ENCODE results near the gene BANF1. TPM values are rescaled to one million over a fixed set of nuclear protein-coding genes. Genes with fewer than 3 reads are reported as not detected.

BANF1 gene
- total and polyA plus RNA-seq, 10 of the 15 experiments (the other 5 are each of a cell fraction or from before 2014, with no cell fraction given), result 99.0 to 574 (median 297) TPM

DNA sequence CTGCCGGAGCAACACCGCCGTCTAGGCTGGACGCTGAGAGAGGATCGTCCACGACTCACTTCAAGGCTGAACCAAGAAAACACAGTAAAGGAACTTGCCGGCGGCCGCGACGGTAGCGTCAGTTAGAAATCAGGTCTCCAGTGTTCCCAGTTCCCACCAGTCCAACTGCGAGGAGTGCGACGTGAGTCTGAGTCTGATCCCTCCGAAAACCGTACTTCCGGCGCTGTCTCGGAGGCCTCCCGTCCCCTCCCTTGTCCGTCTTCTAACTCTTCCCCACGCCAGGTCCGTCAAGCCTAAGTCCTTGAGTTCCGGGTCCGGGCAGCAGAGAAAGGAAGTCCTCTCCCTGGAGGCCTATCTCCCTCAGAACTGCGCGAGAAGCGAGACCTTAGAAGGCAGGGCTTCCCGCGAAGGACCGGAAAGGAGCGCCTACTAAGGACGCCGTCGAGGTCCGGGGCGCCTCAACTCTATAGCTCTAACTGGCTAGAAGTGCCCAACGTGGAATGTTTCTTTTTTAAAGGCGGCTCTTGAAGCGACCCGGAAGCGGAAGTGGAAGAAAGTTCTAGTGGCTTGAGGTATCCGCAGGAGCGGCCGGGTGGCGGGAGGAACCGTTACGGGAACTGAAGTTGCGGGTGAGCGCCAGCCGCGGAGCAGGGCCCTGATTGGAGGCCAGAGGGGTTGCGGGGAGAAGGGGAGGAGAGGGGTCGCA, at the start of gene BANF1, which contains the start of gene EIF1AD (continued):
- TF ChIP-seq, protein P1, sequence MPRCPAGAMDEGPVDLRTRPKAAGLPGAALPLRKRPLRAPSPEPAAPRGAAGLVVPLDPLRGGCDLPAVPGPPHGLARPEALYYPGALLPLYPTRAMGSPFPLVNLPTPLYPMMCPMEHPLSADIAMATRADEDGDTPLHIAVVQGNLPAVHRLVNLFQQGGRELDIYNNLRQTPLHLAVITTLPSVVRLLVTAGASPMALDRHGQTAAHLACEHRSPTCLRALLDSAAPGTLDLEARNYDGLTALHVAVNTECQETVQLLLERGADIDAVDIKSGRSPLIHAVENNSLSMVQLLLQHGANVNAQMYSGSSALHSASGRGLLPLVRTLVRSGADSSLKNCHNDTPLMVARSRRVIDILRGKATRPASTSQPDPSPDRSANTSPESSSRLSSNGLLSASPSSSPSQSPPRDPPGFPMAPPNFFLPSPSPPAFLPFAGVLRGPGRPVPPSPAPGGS (IDR thresholded peaks at IDR 0.05; ENCODE audit: borderline replicate concordance, insufficient read depth, low read depth, low read length, poor library complexity, severe bottlenecking), result no peak
- TF ChIP-seq CBX5 (IDR thresholded peaks at IDR 0.05; ENCODE audit: low read depth) (peak; percentile 95), TCF3 (IDR thresholded peaks at IDR 0.05; ENCODE audit: borderline replicate concordance, insufficient read depth, low read depth, low read length) (0 out of 2 replicates have a peak, but pooled peaks have one; percentile 2), RBBP5 (conservative IDR thresholded peaks at IDR 0.05) (no peak), STAT1 (conservative IDR thresholded peaks at IDR 0.05) (peak; percentile 98; the same call in 1 of the 2 replicates), NR2F1 (conservative IDR thresholded peaks at IDR 0.05) (0 out of 2 replicates have a peak, but pooled peaks have one; percentile 27), CEBPB (IDR thresholded peaks at IDR 0.05; ENCODE audit: borderline replicate concordance in 1 of 2, low read depth in 2 of 2, low read length in 2 of 2) (no peak), RCOR1 (conservative IDR thresholded peaks at IDR 0.05; ENCODE audit: low read depth, low read length) (peak; percentile 89; the same call in 1 of the 2 replicates), STAT3 (IDR thresholded peaks at IDR 0.05; ENCODE audit: low read depth, low read length) (no peak), EGR1 (IDR thresholded peaks at IDR 0.05; ENCODE audit: borderline replicate concordance in 1 of 2, low read depth in 2 of 2, low read length in 2 of 2) (peak in 1 of 2 experiments; percentile 74; a peak in 1 of 3 replicates), BRCA1 (IDR thresholded peaks at IDR 0.05; ENCODE audit: low read depth, low read length) (peak; percentile 55), MEF2A (IDR thresholded peaks at IDR 0.05; ENCODE audit: insufficient read depth, low read depth, low read length) (peak; percentile 37; the same call in 1 of the 2 replicates), BMI1 (IDR thresholded peaks at IDR 0.05; ENCODE audit: borderline replicate concordance) (no peak), PAX5 (IDR thresholded peaks at IDR 0.05; ENCODE audit: borderline replicate concordance, low read depth, low read length) (0 out of 2 replicates have a peak, but pooled peaks have one; percentile 37), CBX3 (IDR thresholded peaks at IDR 0.05; ENCODE audit: borderline replicate concordance, low read depth) (no peak), NFYB (IDR thresholded peaks at IDR 0.05; ENCODE audit: insufficient read depth, low read depth, low read length) (no peak), KAT2A (conservative IDR thresholded peaks at IDR 0.05; ENCODE audit: control insufficient read depth, low read depth, low read length) (no peak), ZNF24 (IDR thresholded peaks at IDR 0.05) (no peak), MEF2B (IDR thresholded peaks at IDR 0.05; ENCODE audit: partially characterized antibody, poor library complexity, severe bottlenecking) (peak; percentile 87)
- TF ChIP-seq, protein P2, sequence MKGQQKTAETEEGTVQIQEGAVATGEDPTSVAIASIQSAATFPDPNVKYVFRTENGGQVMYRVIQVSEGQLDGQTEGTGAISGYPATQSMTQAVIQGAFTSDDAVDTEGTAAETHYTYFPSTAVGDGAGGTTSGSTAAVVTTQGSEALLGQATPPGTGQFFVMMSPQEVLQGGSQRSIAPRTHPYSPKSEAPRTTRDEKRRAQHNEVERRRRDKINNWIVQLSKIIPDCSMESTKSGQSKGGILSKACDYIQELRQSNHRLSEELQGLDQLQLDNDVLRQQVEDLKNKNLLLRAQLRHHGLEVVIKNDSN (IDR thresholded peaks at IDR 0.05; ENCODE audit: borderline replicate concordance, extremely low read length, insufficient read depth, low read depth, low read length), result peak; percentile 14
- TF ChIP-seq, protein P3, sequence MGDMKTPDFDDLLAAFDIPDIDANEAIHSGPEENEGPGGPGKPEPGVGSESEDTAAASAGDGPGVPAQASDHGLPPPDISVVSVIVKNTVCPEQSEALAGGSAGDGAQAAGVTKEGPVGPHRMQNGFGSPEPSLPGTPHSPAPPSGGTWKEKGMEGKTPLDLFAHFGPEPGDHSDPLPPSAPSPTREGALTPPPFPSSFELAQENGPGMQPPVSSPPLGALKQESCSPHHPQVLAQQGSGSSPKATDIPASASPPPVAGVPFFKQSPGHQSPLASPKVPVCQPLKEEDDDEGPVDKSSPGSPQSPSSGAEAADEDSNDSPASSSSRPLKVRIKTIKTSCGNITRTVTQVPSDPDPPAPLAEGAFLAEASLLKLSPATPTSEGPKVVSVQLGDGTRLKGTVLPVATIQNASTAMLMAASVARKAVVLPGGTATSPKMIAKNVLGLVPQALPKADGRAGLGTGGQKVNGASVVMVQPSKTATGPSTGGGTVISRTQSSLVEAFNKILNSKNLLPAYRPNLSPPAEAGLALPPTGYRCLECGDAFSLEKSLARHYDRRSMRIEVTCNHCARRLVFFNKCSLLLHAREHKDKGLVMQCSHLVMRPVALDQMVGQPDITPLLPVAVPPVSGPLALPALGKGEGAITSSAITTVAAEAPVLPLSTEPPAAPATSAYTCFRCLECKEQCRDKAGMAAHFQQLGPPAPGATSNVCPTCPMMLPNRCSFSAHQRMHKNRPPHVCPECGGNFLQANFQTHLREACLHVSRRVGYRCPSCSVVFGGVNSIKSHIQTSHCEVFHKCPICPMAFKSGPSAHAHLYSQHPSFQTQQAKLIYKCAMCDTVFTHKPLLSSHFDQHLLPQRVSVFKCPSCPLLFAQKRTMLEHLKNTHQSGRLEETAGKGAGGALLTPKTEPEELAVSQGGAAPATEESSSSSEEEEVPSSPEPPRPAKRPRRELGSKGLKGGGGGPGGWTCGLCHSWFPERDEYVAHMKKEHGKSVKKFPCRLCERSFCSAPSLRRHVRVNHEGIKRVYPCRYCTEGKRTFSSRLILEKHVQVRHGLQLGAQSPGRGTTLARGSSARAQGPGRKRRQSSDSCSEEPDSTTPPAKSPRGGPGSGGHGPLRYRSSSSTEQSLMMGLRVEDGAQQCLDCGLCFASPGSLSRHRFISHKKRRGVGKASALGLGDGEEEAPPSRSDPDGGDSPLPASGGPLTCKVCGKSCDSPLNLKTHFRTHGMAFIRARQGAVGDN (IDR thresholded peaks at IDR 0.05), result no peak
- TF ChIP-seq, protein P4, sequence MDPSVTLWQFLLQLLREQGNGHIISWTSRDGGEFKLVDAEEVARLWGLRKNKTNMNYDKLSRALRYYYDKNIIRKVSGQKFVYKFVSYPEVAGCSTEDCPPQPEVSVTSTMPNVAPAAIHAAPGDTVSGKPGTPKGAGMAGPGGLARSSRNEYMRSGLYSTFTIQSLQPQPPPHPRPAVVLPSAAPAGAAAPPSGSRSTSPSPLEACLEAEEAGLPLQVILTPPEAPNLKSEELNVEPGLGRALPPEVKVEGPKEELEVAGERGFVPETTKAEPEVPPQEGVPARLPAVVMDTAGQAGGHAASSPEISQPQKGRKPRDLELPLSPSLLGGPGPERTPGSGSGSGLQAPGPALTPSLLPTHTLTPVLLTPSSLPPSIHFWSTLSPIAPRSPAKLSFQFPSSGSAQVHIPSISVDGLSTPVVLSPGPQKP (IDR thresholded peaks at IDR 0.05; ENCODE audit: low read depth, low read length), result peak; percentile 97
